HepG2 (cell line): ENCODE data around the gene DENND1C. TPM values are rescaled to one million over a fixed set of nuclear protein-coding genes. Genes with fewer than 3 reads are reported as not detected.
A peak's percentile ranks its signal among the peaks of the same experiment; 100 is the strongest.

Experiments
- HCFC1 ChIP-seq: fragments of 150-350 bp; IDR thresholded peaks from 2 replicates; pipeline ENCODE4 v1.6.1; 2014; ENCODE audit warnings: low read depth, low read length
- HNRNPLL ChIP-seq: fragments of 200-400 bp; formaldehyde crosslinking; IDR thresholded peaks from 2 replicates; pipeline ENCODE4 v1.6.1; 2017; ENCODE audit warnings: mild to moderate bottlenecking, low read depth, low read length; ENCODE audit not compliant: poor library complexity, severe bottlenecking
- LCORL ChIP-seq, 2 experiments: fragments of 450-650 bp in 1 of 2; sonication (generic) in 1 of 2; formaldehyde crosslinking in 1 of 2; IDR thresholded peaks; 2 replicates each; pipeline versions ENCODE4 v1.5.0 to v1.6.1; 2017 to 2020; ENCODE audit warnings: antibody characterized with exemption in 1 of 2, missing genetic modification reagents in 1 of 2
- PAXIP1 ChIP-seq: sonication (generic); formaldehyde crosslinking; conservative IDR thresholded peaks from 2 replicates; pipeline ENCODE4 v1.4.0; 2020; ENCODE audit warnings: mild to moderate bottlenecking, missing genetic modification reagents, moderate library complexity
- TP53 ChIP-seq: sonication (generic); formaldehyde crosslinking; conservative IDR thresholded peaks from 2 replicates; pipeline ENCODE4 v1.4.0; 2020; ENCODE audit warnings: missing genetic modification reagents
- ZBED4 ChIP-seq: sonication (generic); formaldehyde crosslinking; IDR thresholded peaks from 2 replicates; pipeline ENCODE4 v1.4.0; 2020; ENCODE audit warnings: missing genetic modification reagents, borderline replicate concordance
- ZBTB3 ChIP-seq: sonication (generic); formaldehyde crosslinking; IDR thresholded peaks from 2 replicates; pipeline ENCODE4 v1.4.0; 2020; ENCODE audit warnings: low read depth, mild to moderate bottlenecking, moderate library complexity, missing genetic modification reagents, borderline replicate concordance
- ZMYM4 ChIP-seq: sonication (generic); formaldehyde crosslinking; IDR thresholded peaks from 2 replicates; pipeline ENCODE4 v1.8.1; 2023; ENCODE audit warnings: mild to moderate bottlenecking, missing genetic modification reagents
- ZNF121 ChIP-seq: sonication (generic); formaldehyde crosslinking; IDR thresholded peaks from 2 replicates; pipeline ENCODE4 v1.5.0; 2020; ENCODE audit warnings: mild to moderate bottlenecking, missing genetic modification reagents
- ZNF609 ChIP-seq: sonication (generic); formaldehyde crosslinking; IDR thresholded peaks from 2 replicates; pipeline ENCODE4 v1.4.0; 2020; ENCODE audit warnings: mild to moderate bottlenecking, missing genetic modification reagents, borderline replicate concordance
- polyA plus RNA-seq, 8 experiments: library from polyadenylated mRNA; depleted of rRNA in 3 of 8; stranded (reverse) in 7 of 8; unstranded in 1 of 8; fragments of >200 nt; fragmentation: Illumina TruSeq in 4 of 8; extraction: Trizol in 4 of 8; gene quantifications; 2 replicates each; pipeline versions ENCODE4 v1.2.1 to v1.2.3, GENCODE V29; 2011 to 2016; ENCODE audit warnings: low read depth in 4 of 8, missing spikeins in 1 of 8, mixed read lengths in 1 of 8; ENCODE audit not compliant: insufficient read depth in 1 of 8
- total RNA-seq, 5 experiments: library from RNA; depleted of rRNA; stranded (reverse); fragments of >200 nt; fragmentation: Illumina TruSeq; extraction: Trizol; gene quantifications; 2 replicates each; pipeline ENCODE4 v1.2.3, GENCODE V29; 2016; ENCODE audit warnings: low read depth in 1 of 5
- TF ChIP-seq, protein P1 (sequence below): sonication (generic); formaldehyde crosslinking; IDR thresholded peaks from 2 replicates; pipeline ENCODE4 v1.5.1; 2020; ENCODE audit warnings: missing genetic modification reagents, mild to moderate bottlenecking, borderline replicate concordance

The DENND1C gene
- total and polyA plus RNA-seq, 2 of the 13 experiments (the other 11 are each of a cell fraction or from before 2014, with no cell fraction given): 0.04 to 0.73 TPM

- TF ChIP-seq PAXIP1: peak; percentile 24
- no peak for TF ChIP-seq ZBTB3 (CRISPR knock-in tag)
- TF ChIP-seq ZMYM4 (CRISPR knock-in tag): peak; percentile 65; the same call in 1 of the 2 replicates
- no peak for TF ChIP-seq LCORL (IDR thresholded peaks at IDR 0.05)
- TF ChIP-seq LCORL (CRISPR knock-in tag; IDR thresholded peaks at IDR 0.05): peak; percentile 20; the same call in 1 of the 2 replicates
- TF ChIP-seq, protein P1, sequence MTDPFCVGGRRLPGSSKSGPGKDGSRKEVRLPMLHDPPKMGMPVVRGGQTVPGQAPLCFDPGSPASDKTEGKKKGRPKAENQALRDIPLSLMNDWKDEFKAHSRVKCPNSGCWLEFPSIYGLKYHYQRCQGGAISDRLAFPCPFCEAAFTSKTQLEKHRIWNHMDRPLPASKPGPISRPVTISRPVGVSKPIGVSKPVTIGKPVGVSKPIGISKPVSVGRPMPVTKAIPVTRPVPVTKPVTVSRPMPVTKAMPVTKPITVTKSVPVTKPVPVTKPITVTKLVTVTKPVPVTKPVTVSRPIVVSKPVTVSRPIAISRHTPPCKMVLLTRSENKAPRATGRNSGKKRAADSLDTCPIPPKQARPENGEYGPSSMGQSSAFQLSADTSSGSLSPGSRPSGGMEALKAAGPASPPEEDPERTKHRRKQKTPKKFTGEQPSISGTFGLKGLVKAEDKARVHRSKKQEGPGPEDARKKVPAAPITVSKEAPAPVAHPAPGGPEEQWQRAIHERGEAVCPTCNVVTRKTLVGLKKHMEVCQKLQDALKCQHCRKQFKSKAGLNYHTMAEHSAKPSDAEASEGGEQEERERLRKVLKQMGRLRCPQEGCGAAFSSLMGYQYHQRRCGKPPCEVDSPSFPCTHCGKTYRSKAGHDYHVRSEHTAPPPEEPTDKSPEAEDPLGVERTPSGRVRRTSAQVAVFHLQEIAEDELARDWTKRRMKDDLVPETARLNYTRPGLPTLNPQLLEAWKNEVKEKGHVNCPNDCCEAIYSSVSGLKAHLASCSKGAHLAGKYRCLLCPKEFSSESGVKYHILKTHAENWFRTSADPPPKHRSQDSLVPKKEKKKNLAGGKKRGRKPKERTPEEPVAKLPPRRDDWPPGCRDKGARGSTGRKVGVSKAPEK: no peak
- no peak for TF ChIP-seq ZNF121 (CRISPR knock-in tag)
- TF ChIP-seq HNRNPLL: peak; percentile 68
- TF ChIP-seq ZBED4 (CRISPR knock-in tag): 0 out of 2 replicates have a peak, but pooled peaks have one; percentile 57
- no peak for TF ChIP-seq HCFC1
- TF ChIP-seq ZNF609 (CRISPR knock-in tag): no peak; the same call in 1 of the 2 replicates
- no peak for TF ChIP-seq TP53 (CRISPR knock-in tag)
These were observed 21.3 kb downstream of the DENND1C start (continued) for GRCh38 chr19:6460099-6460884.
